ENCODE results near the gene NCOA6.

The NCOA6 gene

DNA sequence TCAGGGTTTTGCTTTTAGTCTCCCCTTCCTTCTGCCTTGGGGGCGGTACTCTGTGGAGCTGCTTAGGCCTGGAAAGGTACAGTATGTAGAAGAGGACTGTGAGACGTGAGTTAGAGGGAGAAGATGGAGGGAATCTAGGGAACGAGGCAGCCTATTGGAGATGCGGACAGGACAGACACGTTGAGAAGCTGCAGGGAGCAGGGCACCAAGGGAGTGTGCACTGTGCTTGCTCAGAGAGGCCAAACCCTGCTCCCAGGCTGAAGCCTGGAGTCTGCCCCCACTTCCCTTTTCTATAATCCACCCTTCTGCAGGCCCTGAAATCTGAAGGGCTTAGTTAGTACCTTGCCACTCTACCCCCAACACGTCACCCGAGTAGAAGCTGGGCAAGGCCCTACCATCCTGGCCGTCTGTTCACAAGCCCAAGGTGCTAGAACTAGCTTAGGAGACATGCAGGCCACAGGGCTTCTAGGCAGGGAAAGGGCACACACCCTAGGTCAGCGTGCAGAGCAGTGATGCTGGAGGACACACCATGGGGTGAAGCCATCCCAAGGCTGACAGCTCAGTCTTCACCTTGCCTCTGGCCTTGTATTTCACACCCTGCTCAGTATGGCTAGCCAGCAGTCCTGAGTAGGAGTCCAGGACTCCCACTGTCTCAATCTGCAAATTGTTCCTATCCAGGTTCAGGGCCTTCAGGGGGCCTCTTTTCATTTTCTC, 114.4 kb downstream of the NCOA6 start:
- DNase-seq, result no peak
- intact Hi-C loops (cut with DNase I), result no loop called here

DNA sequence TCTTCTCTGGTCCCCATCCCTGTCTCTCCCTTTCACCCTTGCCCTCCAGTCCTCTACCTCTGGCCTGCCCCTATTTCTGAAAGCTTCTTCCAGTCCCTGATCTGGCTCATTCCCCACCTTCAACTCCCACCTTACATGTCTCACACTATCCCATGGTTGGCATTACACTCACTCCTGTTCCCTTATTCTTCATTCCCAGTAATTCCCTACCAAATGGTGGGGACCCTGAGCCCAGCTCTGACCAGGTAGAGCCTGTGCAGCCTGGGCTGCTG, 114.9 kb downstream of the NCOA6 start:
- DNase-seq, result no peak
- intact Hi-C loops (cut with DNase I), result no loop called here

DNA sequence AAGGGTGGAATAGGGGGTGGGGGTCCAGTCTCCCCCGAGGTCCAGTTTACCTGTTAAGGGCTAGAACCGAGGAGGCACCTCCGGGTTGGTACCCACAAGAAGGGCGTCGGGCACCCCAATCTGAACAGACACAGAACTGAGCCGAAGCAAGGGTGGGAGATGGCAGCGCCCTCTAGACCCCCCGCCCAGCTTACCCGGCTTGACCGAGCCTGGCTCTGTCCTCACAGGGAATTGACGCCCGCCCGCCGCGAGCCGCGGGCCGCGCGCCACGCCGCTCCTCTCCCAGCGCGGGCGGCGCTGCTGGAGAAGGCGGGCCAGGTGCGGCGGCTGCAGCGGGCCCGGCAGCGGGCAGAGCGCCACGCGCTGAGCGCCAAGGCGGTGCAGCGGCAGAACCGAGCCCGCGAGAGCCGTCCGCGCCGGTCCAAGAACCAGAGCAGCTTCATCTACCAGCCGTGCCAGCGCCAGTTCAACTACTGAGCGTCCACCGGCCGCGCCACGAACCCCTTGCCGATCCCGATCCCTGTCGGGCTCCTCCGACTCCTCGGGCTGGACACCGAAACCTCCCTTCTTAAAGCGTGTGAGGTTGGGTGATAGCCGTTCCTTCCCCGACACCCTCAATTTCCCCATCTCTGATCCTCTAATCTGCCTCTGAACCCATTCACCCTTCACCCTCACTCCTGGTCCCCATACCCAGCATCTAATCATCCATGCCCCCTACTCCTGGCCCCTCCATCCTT, 115.5 kb downstream of the NCOA6 start:
- DNase-seq, result peak; percentile 50 to 92 (median 78)
- intact Hi-C loops (cut with DNase I), result loop anchor here (5.0 kb wide), 1 partner anchor 128 kb away; no protein-coding TSS in a partner anchor

DNA sequence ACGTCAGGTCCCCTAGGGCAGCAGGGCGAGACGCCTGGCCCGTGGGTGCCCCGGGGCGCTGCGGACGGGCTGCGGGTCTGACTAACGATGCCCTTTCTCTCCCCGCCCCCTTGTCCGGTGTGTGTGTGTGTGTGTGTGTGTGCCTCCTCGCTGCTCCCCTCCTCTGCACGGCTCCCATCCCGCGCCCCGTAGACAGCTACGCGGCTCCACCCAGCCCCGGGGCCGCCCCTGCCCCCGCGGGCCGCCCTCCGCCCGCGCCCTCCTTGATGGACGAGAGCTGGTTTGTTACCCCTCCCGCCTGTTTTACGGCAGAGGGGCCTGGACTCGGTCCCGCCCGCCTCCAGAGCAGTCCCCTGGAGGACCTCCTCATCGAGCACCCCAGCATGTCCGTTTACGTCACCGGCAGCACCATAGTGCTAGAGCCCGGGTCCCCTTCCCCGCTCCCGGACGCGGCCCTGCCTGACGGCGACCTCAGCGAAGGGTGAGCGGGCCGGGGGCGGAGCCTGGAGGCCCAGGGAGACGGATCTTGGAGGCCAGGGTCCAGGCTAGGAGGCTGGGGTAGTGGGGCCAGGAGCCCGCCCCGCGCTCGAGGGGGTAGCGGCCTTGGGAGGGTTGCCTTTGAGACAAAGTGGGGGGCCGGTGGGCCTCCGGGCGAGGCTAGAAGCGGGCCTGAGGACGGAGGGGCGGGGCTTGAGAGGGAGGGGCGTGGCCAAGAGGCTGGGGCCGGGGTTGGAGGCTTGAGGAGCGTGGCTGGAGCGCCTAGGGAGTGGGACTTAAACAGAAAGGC, 116.2 kb downstream of the NCOA6 start:
- intact Hi-C loops (cut with DNase I), result loop anchor here (5.0 kb wide), 1 partner anchor 127 kb away; no protein-coding TSS in a partner anchor
- DNase-seq, result peak in 41 of 42 donors; percentile 17 to 93 (median 83)

DNA sequence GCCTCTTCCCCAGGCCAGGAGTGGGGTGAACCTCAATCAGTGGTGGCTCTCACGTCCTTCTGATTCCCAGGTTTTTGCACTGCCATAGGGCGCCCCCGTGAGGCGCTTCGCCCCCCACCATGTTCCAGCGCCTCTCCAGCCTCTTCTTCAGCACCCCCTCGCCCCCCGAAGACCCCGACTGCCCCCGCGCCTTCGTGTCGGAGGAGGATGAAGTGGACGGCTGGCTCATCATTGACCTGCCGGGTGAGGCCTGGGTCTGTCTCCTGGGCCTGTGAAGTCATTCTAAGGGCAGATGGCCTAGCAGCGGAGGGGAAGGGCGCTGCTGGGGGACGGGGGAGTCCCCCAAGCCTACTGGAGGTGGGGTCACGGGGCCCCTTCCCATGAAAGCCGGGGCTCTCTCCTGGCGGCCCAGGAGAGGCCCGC, 116.8 kb downstream of the NCOA6 start:
- intact Hi-C loops (cut with DNase I), result loop anchor here (5.0 kb wide), 1 partner anchor 126 kb away; no protein-coding TSS in a partner anchor
- peak; percentile 48 to 88 (median 73) for DNase-seq

DNA sequence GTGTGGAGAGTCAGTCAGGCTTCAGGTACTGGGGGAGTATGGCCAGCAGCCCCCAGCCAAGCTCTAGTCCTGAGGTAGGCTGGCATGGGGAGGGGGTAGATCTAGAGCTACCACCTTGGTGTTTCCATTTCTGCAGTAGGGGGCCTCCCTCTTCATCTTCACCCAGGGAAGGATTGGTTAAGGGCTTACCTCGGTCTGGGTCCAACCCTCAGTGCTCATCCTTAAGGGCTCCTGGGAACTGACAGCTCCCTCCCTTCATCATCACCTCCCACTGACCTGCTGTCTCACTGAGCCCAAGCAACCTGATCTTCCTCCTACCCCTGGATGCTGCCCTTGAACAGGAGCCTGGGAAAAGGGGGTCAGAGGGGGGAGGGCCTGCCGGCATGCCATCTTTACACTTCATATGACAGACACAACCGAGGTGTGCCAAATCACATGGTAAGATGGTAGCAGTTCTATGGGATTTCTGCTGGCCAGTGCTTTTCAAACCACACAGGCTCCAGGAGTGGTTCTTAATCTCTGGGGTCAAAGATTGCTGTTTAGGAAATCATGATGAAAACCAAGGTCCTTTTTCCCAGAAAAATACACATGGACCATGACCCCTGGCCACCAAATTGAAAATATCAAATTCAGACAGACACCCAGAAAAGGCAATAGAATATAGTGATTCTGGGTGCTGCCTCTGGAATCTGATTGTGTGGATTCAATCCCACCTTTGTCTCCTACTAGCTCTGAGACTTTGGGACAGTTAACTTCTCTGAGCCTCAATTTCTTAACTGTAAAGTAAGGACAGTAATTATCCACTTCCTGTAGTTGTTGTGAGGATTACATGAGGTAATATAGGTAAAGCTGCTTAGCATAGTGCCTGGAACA, 118.3 kb downstream of the NCOA6 start:
- DNase-seq, result no peak
- intact Hi-C loops (cut with DNase I), result loop anchor here (5.0 kb wide), 1 partner anchor 125 kb away; no protein-coding TSS in a partner anchor

DNA sequence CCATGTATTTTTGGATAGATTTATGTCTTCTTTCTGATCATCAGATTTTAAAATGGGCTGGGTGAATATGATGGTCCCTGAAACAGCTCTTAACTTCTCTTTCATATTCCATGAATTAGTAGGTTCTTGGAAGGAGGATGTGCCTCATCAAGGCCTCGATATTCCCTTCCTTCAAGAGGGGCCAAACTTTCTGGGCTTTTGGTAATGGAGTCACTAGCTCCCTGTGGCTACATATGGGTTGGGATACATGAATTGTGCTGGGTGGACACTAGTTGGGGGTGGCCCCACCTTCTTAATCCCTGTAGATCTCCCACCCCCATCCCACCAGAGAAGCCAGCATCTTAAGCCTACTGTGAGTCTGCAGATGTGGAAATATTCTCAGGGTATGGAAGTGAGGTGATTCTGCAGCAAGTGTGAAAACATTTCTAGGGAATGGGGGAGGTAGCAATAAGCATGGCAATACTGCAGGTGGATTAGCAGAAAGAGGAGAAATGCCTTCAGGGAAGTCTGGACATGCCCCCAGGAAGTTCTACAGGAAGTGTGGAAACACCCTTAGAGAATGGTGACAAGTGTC, 119.1 kb downstream of the NCOA6 start:
- intact Hi-C loops (cut with DNase I), result loop anchor here (5.0 kb wide), 1 partner anchor 124 kb away; no protein-coding TSS in a partner anchor
- DNase-seq, result no peak

DNA sequence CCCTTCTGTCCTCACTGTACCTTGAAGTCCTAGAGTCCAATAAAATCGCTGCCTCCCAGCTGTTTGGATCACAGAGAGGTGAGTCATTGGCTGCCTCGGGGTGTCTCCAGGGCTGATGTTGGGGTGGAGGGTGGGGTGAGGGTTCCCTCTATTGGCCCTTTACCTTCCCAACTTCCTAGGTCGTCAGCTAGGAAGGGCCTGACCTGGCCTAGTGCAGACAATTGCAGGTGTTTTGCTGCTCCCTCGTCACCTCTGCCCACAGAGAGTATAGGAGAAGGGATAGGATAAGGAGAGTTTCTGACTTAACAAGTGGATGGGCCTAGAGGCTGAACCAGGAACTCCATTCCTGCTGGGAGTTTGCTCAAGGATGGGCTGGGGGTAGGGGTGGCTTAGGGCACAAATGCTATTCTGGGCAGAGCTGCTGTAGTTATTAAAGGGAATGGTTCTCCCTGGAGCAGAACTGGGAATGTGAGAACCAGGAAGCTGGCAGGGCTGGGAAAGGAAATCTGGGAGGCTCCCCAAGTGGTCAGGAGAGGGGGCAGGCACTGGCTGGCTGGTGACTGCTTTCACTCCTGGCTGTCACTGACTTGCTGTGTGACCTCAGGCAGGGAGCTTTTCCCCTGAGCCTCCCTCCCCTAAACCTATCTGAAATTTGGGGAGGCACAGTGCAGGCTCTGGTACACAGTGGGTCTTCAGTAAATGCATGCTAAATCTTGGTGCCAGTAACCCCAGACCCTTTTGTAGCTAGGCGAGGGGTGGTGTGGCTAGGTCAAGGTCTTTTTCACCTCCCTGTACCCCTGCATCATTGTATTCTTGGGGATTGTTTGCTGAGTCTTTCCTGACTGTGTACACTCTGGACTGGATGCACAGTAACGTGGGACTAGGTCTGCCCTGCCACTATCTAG, 119.8 kb downstream of the NCOA6 start:
- intact Hi-C loops (cut with DNase I), result loop anchor here (5.0 kb wide), 1 partner anchor 123 kb away; no protein-coding TSS in a partner anchor
- DNase-seq, result peak in 7 of 42 donors; percentile 11 to 46 (median 25)

DNA sequence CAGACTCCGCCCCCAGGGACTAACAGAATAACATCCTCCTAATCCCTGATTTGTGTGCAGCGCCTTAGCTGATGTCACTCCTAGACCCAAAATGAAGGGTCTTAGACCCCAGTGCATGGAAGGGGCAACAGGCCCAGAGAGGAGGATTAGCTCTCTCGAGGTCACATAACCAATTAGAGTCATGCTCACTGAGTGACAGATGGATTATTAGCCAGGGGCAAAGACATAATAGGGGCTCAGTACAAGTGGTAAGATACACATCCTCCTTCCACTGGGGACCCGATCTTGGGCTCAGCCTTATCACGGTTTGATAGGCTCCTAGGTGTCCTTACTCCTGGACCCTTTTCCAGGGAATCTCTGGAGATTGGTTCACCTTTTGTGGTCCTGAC, 120.4 kb downstream of the NCOA6 start:
- DNase-seq, result no peak
- intact Hi-C loops (cut with DNase I), result loop anchor here (5.0 kb wide), 1 partner anchor 123 kb away; no protein-coding TSS in a partner anchor

DNA sequence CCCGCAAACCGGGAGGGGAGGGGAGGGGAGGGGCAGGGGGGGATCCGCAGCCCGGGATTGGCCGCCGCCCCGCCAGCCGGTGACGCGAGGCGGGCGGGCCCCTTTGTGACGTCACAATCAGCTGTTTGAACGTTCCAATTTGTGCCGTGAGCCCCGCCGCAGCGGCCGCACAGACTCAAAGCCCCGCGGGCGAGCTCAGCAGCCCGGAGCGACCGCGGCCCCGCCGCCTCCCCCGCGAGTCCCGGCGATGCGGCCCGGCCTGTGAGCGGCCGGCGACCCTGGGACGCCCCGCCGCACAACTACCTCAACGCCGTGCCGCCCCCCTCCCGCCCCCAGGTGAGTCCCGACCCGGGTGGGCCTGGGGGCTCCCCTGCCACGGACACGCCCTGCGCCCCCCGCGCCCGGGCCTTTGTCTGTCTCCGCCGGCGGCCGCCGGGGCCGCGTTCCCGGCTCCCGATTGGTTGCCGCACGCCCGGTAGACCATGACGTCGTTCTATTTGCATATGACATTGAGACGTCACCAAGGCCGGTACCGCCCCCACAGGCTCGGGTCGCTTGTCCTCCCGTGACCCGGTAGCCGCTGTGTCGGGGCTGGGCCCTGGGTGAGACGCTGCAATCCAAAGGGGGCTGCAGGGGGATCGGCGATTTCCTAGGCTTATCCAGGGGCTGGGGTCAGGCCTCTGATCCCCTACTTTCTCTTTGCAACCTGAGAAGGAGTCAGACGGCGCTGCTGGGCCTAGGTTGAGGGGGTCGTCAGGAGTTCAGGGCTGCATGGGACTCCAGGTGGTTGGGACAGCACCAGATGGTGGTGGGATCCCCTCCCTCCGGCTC, 121.1 kb downstream of the NCOA6 start, which contains the start of gene TP53INP2:
Gene TP53INP2, plus strand, starts transcription at position 168 of the 831 bp plus-strand sequence. CDS start 4,396 bp downstream, outside the sequence.
- DNase-seq, result peak; percentile 90 to 98 (median 94)
- intact Hi-C loops (cut with DNase I), result loop anchor here (5.0 kb wide), 1 partner anchor 122 kb away; no protein-coding TSS in a partner anchor

DNA sequence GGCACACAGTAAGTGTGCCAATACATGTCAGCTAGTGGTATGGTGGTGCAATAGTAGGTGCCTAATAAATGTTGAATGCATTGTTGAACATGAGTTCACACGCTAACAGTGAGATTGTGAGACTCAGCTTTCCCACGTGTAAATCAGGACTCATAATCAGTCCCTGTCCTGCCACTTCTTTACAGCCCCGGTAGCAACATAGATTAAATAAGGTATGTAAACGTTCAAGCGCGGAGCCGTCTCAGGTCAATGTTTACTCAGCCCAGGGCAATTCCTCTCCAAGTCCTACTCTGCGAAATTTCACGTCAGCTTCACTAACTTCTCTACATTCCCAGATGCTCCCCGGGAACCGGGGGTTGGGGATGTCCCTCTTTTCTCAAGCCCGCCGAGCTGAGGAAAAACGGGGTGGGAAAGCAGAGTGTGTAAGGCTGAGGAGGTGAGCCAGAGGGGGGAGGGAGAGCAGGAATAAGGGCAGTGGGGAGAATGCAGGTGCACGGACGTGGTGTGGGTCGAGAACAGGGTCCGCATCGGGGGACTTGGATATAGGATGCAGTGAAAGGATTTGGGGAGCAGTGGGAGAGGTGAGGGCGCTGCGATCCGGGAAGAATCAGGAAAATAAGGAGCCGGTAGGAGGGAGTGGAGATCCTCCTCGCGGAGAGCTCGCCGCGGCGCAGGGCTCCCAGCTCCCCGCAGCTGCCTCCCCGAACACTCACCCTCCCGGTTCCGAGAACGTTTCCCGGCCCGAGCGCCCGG, 121.9 kb downstream of the NCOA6 start:
- intact Hi-C loops (cut with DNase I), result no loop called here
- DNase-seq, result peak in 20 of 42 donors; percentile 11 to 57 (median 26)

DNA sequence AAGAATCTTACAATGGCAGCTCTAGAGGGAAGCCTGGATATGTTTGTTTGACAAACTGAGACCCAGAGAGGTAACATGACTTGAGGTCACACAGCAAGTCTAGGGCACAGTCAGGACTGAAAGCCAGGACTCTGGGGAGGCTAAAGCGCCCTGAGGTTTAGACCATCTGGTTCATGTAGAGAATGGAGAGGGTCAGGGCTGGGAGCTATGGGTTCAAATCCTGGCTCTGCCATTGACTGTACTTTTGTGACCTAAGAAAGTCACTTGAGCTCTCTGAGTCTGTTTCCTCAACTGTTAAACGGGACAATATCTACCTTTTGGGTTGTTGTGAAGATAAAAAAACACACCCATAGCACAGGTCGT, 122.4 kb downstream of the NCOA6 start:
- intact Hi-C loops (cut with DNase I), result no loop called here
- no peak for DNase-seq

DNA sequence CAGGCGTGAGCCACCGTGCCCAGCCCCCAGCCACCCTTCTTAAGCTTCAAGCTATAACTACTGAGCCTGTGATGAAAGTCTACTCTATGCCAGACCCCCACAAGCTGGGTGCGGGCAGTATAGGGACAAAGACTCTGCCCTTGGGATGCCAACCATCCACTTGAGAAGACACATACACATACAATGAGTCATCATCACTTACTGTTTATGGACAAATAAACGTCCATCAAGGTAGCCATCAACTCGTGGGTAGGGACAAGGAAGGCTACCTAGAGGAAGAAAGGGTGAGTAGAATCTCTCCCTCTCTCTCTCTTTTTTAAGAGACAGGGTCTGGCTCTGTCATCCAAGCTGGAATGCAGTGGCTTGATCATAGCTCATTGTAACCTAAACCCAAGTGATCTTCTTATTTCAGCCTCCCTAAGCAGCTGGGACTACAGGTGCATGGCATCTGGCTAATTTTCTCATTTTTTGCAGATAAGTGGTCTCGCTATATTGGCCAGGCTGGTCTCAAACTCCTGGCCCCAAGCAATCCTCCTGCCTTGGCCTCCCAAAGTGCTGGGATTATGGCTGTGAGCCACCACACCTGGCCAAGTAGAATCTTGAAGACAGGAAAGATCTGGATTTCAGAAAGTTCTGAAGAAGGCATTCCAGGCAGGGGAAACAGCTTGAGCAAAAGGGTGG, 123.9 kb downstream of the NCOA6 start:
- intact Hi-C loops (cut with DNase I), result no loop called here
- DNase-seq, result no peak

DNA sequence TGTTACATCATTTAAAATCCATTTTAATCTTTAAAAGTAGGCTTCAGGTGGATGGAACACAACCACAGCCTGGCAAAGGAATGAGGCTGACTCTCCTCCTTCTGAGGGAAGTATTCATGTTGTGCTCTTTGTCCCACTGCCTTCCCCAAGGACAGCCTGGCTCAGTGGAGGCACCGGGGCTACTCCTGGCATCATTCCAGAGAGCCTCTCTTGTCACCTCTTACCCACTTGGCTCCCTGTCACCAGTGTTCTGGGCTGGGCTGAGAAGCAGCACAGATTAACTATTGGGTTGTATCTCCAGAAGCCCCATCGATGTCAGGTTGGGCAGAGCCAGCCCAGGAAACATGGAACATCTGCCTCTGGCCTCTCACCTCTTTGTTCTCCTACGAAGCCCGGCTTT, 132.0 kb downstream of the NCOA6 start:
- DNase-seq, result peak in 3 of 42 donors; percentile 13 to 21 (median 19)
- intact Hi-C loops (cut with DNase I), result no loop called here

DNA sequence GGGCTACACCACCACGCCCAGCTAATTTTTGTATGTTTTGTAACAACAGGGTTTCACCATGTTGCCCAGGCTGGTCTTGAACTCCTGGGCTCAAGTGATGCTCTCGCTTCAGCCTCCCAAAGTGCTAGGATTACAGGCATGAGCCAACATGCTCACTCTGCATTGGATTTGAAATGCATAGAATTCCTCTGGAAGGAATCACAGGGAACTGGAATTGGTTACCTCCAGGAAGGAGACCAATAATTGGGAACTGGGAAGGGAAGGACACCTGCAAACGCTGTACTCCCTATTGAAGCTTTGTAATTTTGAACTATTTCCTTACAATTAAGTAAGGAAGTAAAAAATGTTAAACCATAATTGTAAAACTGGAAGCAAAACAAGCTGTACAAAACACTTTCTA, 133.6 kb downstream of the NCOA6 start:
- intact Hi-C loops (cut with DNase I), result no loop called here
- DNase-seq, result no peak
